ENCODE measurements around the gene KRT77. TPM values are rescaled to one million over a fixed set of nuclear protein-coding genes. Genes with fewer than 3 reads are reported as not detected.

The KRT77 gene
- total and polyA plus RNA-seq, 2 experiments from 2014 or later = not detected

DNA sequence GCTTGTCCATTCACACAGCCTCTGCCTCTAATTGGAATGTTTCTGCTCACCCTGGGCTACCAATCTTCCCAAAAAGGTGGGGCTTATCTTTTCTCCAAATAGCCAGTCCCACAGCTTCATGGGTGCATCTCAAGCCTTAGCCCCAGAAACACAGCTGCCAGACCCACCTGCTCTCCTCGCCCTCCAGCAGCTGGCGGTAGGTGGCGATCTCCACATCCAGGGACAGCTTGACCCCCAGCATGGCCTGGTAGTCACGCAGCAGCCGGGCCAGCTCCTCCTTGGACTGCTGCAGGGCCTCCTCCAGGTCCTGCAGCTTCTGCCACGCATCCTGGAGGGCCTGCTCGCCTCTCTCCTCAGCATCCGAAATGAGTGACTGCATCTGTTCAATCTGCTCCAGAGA, 11.1 kb downstream of the KRT77 start (continued):
- TF ChIP-seq, protein P1, sequence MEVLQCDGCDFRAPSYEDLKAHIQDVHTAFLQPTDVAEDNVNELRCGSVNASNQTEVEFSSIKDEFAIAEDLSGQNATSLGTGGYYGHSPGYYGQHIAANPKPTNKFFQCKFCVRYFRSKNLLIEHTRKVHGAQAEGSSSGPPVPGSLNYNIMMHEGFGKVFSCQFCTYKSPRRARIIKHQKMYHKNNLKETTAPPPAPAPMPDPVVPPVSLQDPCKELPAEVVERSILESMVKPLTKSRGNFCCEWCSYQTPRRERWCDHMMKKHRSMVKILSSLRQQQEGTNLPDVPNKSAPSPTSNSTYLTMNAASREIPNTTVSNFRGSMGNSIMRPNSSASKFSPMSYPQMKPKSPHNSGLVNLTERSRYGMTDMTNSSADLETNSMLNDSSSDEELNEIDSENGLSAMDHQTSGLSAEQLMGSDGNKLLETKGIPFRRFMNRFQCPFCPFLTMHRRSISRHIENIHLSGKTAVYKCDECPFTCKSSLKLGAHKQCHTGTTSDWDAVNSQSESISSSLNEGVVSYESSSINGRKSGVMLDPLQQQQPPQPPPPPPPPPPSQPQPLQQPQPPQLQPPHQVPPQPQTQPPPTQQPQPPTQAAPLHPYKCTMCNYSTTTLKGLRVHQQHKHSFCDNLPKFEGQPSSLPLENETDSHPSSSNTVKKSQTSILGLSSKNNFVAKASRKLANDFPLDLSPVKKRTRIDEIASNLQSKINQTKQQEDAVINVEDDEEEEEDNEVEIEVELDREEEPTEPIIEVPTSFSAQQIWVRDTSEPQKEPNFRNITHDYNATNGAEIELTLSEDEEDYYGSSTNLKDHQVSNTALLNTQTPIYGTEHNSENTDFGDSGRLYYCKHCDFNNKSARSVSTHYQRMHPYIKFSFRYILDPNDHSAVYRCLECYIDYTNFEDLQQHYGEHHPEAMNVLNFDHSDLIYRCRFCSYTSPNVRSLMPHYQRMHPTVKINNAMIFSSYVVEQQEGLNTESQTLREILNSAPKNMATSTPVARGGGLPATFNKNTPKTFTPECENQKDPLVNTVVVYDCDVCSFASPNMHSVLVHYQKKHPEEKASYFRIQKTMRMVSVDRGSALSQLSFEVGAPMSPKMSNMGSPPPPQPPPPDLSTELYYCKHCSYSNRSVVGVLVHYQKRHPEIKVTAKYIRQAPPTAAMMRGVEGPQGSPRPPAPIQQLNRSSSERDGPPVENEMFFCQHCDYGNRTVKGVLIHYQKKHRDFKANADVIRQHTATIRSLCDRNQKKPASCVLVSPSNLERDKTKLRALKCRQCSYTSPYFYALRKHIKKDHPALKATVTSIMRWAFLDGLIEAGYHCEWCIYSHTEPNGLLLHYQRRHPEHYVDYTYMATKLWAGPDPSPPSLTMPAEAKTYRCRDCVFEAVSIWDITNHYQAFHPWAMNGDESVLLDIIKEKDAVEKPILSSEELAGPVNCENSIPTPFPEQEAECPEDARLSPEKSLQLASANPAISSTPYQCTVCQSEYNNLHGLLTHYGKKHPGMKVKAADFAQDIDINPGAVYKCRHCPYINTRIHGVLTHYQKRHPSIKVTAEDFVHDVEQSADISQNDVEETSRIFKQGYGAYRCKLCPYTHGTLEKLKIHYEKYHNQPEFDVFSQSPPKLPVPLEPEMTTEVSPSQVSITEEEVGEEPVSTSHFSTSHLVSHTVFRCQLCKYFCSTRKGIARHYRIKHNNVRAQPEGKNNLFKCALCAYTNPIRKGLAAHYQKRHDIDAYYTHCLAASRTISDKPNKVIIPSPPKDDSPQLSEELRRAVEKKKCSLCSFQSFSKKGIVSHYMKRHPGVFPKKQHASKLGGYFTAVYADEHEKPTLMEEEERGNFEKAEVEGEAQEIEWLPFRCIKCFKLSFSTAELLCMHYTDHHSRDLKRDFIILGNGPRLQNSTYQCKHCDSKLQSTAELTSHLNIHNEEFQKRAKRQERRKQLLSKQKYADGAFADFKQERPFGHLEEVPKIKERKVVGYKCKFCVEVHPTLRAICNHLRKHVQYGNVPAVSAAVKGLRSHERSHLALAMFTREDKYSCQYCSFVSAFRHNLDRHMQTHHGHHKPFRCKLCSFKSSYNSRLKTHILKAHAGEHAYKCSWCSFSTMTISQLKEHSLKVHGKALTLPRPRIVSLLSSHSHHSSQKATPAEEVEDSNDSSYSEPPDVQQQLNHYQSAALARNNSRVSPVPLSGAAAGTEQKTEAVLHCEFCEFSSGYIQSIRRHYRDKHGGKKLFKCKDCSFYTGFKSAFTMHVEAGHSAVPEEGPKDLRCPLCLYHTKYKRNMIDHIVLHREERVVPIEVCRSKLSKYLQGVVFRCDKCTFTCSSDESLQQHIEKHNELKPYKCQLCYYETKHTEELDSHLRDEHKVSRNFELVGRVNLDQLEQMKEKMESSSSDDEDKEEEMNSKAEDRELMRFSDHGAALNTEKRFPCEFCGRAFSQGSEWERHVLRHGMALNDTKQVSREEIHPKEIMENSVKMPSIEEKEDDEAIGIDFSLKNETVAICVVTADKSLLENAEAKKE (CRISPR knock-in tag; IDR thresholded peaks at IDR 0.05) = 0 out of 2 replicates have a peak, but pooled peaks have one; percentile 24
- TF ChIP-seq STAT1 (IDR thresholded peaks at IDR 0.05; ENCODE audit: unreplicated experiment) = no peak

DNA sequence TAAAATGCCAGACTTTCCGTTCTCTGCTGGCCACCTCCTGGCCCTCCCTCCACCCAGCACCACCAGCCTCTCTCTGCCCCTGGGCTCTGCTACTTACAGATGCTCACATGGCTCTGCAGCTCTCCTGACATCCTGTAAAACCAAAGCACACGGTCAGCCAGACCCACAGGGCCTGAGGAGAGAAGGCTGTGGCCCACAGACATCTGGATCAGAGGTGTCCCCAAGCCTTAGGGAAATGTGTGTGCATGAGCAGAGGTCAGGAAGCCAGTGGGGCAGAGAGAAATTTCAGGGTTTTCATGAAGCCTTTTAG, 11.5 kb downstream of the KRT77 start:
- Mint-ChIP-seq H3K9me3 (no peaks in the 10 kb centered on the region), H3K27ac (no peak overlapping the region), H3K36me3 (ENCODE audit: low read depth) (no peaks in the 10 kb centered on the region), H3K27me3 (ENCODE audit: insufficient read depth, low read depth, poor library complexity) (peaks cover 30% of the 10 kb centered on the region), H3K4me3 (peak overlapping the region; percentile 71; the same call in 2 of the 3 replicates), H3K4me1 (peaks cover 8% of the 10 kb centered on the region)
- H2AFZ ChIP-seq = no peak overlapping the region
- peaks cover 28% of the 10 kb centered on the region for H3K27me3 ChIP-seq (ENCODE audit: insufficient read depth)
- H4K20me1 ChIP-seq (replicated peaks; ENCODE audit: insufficient read depth) = no peaks in the 10 kb centered on the region
- H3K36me3 ChIP-seq (ENCODE audit: insufficient read depth) = no peaks in the 10 kb centered on the region
- H3K4me2 ChIP-seq = peak overlapping the region; percentile 86; the same call in 1 of the 2 replicates
- DNase-seq (ENCODE audit: low spot score) (no peak), ATAC-seq (no peak; the same call in 2 of the 3 replicates)
- no peaks in the 10 kb centered on the region for H3F3A ChIP-seq (replicated peaks; ENCODE audit: low read depth)
- no peak overlapping the region for H3K27ac ChIP-seq (ENCODE audit: low read depth)
- H3K9me2 ChIP-seq (ENCODE audit: insufficient read depth) = no peaks in the 10 kb centered on the region
- TF ChIP-seq, protein P1 (CRISPR knock-in tag; IDR thresholded peaks at IDR 0.05) = no peak
- TF ChIP-seq ZNF114 (CRISPR knock-in tag; IDR thresholded peaks at IDR 0.05) (no peak), STAT1 (IDR thresholded peaks at IDR 0.05; ENCODE audit: unreplicated experiment) (no peak), POLR2AphosphoS5 (IDR thresholded peaks at IDR 0.05; ENCODE audit: low read depth) (no peak), JUNB (IDR thresholded peaks at IDR 0.05; ENCODE audit: unreplicated experiment) (no peak), EZH2phosphoT487 (IDR thresholded peaks at IDR 0.05; ENCODE audit: unreplicated experiment) (no peak)
- peaks cover 9% of the 10 kb centered on the region for H3K4me1 ChIP-seq (ENCODE audit: insufficient read depth)
- no peaks in the 10 kb centered on the region for H3K79me2 ChIP-seq (replicated peaks; ENCODE audit: insufficient read depth)
- H3K4me3 ChIP-seq = no peak overlapping the region

Measured in GM23338 (cell line).